DMS114 treated with DMSO at 0.1 percent for 48 hours (cell line): ENCODE data around the gene DUS2.

Source experiments
- DNase-seq: peaks from one replicate; lab custom pipeline; 2025; ENCODE audit not compliant: unreplicated experiment; lab: John Stamatoyannopoulos, UW

Gene DUS2

DNA sequence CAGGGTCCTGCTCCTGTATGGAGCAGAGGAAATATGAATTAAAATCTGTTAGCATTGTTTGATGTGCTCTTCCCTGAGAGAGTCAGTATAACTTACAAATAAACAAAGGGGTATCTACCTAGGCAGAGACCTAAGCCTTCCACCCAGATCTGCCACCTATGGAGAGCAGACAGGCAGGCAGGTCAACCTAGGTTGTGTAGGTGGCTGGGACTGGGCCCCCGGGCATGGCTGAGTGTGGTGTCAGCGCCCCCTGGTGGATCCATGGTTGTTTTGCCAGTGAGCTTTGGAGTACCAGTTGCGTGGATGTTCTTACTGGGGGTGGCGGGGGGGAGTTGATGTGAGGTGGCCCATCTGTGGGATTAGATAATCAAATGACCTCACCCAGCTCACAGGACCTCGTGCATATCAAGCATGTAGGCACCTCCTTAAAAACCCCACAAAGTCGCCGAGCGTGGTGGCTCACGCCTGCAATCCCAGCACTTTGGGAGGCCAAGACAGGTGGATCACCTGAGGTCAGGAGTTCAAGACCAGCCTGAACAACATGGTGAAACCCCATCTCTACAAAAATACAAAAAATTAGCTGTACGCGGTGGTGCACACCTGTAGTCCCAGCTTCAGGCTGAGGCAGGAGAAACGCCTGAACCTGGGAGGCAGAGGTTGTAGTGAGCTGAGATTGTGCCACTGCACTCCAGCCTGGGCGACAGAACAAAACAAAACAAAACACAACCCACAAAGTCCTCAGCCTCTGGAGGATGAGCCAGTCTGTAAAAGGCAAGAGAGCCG lies 17.6 kb downstream of the DUS2 start:
- peak; percentile 44 for DNase-seq

DNA sequence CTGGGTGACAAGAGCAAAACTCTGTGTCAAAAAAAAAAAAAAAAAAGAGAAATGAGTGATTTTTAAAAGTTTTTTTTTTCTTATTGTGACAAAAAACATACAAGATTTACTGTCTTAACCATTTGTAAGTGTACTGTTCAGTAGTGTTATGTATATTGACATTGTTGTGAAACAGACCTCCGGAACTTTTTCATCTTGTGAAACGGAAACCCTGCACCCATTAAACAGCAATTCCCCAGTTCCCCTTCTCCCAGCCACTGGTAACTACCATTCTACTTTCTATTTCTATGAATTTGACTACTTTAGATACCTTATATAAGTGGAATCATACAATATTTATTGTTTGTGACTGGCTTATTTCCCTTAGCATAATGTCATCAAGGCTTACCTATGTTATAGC lies 18.7 kb downstream of the DUS2 start:
- no peak for DNase-seq

DNA sequence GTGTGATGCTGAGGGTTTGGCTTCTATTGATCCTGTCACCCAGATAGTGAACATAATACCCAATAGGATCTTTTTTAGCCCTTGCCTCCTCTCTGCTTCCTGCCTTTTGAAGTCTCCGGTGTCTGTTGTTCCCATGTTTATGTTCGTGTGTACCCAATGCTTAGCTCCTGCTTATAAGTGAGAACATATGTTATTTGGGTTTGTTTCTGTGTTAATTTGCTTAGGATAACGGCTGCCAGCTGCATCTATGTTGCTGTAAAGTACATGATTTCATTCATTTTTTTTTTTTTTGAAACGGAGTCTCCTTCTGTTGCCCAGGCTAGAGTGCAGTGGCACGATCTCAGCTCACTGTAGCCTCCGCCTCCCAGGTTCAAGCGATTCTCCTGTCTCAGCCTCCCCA lies 23.0 kb downstream of the DUS2 start:
- DNase-seq = no peak

DNA sequence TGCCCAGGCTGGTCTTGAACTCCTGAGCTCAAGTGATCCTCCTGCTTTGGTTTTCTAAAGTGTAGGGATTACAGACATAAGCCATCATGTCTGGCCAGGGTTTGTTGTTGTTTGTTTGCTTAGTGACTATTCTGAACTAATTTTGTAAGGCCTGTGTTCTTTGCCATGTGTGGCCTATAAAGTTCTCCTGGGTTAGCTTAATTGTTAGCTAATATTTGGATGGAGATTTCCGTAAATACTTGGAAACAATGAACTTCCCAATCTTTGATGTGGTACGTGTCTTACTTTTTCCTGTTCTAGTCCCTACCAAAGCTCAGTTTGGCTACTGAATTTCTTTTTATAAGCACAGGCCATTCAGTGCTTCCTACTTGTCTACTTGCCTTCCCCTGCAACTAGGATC lies 24.9 kb downstream of the DUS2 start:
- no peak for DNase-seq

DNA sequence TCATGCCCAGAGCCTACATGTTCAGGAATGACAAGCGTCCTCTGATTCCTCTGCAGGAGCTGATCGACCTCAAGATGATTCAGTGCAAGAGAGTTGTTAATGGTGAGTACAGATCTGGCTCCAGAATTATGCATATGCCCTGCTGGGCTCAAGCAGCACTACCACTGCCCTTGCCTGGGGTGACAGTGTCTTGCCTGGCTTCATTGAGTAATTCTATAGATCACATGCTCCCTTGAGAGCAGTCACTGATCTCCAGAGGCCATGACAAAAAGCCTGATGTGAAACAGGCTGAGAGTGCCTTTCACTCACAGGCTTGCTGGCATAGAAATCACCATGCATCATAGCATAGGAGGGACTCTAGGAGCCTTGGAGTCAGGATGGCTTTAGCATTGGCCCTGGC lies 26.4 kb downstream of the DUS2 start:
- DNase-seq = no peak

DNA sequence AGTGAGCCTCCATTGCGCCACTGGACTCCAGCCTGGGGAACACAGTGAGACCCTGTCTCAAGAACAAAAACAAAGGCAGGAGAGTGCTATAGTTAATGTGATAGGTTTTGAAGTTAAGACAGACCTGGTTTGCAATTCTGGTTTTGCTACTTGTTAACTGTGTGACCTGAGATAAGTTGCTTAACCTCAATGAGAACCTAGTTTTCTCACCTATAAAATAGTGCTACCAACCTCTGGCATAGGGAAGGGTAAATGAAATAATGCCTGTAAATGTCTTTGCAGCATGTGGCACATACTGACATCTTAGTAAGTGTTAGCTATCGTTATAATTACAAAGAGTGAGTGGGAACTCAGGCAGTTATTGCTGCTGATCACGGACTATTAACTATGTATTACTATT lies 32.3 kb downstream of the DUS2 start:
- DNase-seq = no peak

DNA sequence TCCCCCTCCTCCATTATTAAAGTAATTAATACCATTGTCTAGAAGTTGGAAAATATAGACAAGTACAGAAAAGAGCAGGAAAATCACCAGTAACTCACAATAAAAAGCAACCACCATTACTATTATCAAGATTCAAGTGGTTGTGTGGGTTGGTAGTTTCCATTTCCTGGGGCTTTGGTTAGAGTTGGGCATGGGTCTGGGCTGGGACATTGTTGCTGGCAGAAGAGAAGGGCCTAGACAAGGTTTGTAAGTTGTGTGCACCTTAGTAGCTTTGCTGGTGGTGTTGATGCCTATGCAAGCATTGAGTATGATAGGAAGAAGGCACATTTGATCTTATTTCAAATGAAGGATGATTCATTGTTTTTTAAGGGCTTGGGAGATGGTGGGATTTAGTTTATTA lies 36.7 kb downstream of the DUS2 start:
- no peak for DNase-seq

DNA sequence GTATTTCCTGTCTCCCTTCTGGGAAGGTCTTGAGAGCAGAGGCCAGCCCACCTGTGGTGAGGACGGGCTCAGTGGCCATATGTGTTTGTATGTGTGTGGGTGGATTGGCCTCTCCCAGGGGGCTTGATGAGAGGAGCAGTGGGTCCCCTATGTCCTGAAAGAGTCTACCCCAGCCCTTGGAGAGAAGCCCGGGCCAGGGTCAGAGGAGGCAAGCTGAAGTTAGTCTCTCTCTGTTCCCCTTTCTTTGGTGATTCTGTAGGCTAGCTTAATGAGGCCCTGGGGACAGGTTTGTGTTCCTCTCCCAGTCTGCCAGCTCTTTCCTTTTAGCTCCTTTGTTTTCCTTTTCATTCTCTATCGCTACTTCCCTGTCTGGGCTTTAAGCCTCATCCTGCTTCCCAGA lies 38.3 kb downstream of the DUS2 start:
- DNase-seq = no peak

DNA sequence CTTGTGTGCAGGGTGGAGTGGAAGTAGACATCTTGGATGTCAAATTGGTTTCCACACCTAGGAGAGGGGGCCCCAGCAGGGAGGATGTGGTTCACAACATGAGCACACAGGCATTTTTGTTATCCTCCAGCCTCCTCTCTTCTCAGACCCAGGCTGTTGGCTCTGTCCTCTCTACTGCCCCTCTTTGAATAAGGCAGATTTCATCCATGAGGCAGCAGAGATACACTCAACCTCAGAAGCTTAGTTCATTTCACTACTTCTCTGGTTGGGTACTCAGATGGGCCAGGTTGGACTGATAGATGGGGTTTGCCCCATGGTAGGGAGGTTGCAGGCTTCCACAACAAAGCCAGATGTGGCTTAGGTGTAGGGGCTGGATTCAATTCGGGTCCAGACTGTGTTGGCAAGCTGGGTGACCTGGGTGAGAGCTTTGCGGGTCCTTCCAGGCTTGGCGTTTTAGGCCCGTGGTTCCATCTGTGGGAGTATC lies 39.9 kb downstream of the DUS2 start:
- no peak for DNase-seq

DNA sequence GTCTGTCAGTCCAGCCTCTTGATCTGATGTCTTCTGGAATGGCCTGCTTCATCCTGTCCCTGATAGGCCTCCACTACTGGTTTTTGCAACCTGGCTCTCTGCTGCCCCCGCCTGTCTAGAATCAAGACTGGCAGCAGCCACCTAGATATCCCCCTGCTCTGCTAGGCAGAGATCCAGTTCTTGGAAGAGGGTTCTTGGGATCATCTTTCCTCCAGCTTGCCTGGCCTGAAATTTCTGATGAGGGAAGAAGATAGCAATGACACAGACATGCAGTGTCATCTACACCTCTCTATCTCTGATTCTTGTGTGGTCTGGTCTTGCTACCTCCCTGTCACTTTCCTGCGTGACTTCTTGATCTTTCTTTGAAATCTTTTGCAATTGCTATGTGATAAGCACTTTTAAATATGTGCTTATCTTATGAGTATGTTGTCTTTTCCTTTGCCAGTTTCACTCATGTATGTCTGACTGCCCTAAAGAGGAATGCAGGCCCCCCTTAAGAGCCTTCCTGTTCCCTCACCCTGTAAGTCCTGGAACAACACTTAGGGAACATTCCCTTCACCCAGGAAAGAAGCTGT lies 41.8 kb downstream of the DUS2 start:
- DNase-seq = peak; percentile 37

DNA sequence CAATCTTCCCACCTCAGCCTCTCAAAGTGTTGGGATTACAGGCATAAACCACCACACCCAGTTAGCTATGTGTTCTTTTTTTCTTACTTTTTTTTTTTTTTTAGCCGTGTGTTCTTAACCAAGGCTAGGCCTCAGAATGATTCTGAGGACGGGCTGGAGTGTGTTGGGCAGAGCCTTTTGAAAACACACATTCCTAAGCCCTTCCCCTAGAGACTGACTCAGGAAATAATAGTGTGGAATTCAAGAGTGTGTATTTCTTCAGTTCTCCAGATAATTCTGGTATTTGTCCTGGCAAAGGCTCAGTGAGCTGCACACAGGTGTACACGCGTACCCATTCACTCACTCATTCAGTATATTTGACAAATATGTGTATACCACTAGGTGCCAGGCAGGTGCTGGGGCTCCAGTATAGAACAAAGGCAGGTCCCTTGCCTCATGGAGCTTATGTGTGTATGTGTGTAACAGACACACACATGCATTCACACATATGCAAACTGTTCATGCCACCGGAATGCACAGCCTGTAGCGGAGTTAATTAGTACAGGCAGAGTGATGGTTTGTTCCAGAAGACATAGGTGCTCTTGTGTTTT lies 42.7 kb downstream of the DUS2 start:
- no peak for DNase-seq

DNA sequence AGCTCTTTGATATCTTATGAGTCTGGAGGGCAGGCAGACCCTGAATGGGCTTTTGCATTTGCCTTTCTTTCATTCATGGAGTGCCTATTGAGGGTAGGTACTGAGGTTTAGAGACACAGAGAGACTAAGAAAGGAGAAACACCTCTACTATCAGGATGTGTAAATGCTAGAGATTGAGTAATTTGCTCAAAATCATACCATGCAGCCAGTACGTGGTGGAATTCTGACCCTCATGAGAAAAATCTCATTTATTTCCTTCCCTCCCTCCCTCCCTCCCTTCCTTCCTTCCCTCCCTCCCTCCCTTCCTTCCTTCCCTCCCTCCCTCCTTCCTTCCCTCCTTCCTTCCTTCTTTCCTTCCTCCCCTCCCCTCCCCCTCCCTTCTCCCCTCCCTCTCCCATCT lies 43.7 kb downstream of the DUS2 start:
- no peak for DNase-seq

DNA sequence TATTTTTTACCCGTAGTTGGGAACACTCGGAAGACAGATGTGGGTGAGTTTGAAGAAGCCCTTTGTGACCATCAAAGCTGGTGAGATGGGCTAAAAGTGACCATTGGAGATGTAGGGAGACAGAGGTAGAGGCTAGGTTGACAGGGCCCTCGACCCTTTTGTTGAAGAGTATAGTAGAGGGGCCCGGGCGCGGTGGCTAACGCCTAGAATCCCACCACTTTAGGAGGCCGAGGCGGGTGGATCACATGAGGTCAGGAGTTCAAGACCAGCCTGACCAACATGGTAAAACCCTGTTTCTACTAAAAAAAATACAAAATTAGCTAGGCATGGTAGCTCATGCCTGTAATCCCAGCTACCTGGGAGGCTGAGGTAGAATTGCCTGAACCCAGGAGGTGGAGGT lies 45.8 kb downstream of the DUS2 start:
- DNase-seq = no peak

DNA sequence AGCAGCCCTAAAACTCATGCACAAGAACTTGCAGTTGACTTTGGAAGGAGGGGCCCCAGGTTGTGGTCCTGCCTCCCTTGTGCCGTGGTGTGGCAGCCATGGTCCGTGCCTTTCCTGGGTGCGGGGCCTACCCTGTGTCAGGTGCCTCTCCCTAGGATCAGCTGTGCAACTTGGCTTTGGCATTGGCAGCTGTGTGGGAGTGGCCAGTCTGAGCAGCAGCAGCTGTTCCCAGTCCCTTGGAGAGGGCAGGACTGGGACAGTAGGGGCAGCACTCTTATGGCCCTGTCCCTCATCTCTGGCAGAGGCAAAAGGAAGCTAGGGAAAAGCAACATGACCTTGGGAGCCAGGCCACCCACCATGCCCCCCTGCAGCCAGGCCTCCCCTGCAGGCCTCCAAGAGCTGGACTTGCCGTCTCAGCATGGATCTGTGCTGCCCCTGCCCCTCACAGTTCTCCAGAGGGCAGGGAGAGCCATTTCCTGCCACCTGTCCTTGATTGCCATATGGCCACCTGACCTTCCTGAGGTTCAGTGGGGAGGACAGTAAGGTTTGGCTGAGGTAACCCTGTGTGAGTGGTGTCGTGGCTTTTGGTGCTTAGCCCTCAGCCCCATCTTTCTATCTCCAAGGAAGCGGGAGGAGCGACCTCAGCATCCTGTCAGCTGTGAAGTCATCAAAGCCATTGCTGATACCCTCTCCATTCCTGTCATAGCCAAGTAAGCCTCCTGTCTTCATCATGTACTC lies 46.6 kb downstream of the DUS2 start:
- DNase-seq = no peak

DNA sequence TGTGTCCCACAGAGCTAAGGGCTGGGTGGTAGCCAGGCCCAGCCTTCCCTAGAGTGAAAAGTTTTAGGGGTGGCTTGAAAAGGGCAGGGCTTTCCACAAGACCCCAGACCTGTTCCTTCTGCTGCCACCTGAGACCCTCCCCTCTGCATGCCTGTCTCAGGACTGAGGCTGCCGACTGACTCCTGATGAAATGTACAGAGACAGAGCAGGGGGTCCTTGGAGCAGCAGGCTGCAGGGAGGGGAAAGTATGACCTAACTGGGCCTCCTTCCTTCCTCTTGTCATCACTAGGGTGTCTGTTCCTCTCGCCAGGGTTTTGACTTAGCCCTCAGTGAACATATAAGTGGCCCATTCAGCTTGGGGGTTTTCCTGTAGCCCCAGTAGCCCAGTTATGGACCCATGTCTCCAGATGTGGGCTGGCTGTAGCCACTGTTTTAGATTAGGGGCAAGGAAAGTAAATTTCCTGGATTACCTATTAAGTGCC lies 47.2 kb downstream of the DUS2 start:
- DNase-seq = no peak

DNA sequence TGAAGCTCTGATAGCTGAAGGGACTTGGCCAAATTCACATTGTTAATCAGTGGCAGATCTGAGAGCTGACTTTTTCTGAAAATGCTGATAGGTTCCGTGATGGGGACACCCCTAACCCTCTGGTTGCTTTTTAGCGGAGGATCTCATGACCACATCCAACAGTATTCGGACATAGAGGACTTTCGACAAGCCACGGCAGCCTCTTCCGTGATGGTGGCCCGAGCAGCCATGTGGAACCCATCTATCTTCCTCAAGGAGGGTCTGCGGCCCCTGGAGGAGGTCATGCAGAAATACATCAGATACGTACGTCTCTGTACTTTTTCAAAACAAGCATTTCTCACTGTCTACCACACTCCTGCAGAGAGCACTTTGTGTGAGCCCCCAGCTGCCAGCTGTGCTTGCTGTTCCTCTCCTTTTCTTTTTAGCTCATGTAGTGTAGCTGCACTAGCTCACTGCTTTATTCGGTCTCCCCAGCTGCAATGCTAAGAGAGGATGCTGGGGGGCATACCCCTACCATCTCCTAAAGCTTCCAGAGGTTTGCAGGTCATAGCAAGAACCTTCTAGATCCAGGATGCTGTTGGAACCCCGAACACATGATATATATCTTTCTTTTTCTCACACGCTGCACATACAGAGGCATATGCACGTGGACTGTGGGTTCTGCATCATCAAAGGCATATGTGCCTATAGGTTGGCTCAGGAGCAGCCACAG lies 47.9 kb downstream of the DUS2 start:
- DNase-seq = no peak

DNA sequence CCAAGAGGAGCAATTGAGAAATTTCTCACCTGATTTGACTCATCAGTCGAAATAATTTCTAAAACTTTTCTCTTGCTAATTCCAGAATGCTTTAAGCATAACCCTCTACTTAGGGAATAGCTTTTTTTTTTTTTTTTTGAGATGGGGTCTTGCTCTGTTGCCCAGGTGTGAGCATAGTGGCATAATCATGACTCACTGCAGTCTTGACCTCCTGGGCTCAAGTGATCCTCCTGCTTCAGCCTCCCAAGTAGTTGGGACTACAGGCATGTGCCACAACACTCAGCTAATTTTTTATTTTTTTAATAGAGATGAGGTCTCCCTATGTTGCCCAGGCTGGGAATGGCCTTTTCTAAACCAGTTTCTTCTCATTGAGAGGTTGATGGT lies 48.4 kb downstream of the DUS2 start:
- no peak for DNase-seq

DNA sequence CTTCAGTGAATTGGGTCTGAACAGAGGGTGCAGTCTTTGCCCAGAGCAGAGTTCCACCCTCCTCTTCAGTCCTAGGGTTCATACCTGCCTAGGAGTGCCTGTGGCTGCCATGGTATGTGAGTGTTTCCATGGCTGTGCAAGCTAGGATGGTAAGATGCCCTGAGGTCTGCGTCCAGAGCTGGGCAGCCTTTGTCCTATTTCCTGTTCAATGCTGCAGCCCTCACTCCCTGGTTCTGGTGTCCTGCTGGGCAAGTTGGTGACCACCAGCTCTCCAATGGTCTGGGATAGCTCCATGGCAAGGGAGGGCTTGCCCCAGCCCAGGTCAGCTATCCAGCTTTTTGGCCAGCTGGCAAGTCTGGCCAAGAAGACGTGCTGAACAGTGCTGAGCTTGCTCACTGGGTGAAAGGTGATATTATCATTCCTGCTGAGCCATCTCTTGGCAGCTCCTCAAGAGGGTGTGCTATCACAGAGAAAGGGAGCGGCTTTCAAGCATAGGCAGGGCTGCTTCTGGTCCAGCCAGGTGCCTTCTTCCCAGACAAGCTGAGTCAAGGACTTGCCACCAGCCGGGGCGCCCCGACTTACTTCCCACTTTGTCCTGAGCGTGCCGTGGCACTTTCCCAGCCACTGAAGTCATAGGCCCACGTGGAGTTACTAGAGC lies 49.1 kb downstream of the DUS2 start:
- DNase-seq = no peak

DNA sequence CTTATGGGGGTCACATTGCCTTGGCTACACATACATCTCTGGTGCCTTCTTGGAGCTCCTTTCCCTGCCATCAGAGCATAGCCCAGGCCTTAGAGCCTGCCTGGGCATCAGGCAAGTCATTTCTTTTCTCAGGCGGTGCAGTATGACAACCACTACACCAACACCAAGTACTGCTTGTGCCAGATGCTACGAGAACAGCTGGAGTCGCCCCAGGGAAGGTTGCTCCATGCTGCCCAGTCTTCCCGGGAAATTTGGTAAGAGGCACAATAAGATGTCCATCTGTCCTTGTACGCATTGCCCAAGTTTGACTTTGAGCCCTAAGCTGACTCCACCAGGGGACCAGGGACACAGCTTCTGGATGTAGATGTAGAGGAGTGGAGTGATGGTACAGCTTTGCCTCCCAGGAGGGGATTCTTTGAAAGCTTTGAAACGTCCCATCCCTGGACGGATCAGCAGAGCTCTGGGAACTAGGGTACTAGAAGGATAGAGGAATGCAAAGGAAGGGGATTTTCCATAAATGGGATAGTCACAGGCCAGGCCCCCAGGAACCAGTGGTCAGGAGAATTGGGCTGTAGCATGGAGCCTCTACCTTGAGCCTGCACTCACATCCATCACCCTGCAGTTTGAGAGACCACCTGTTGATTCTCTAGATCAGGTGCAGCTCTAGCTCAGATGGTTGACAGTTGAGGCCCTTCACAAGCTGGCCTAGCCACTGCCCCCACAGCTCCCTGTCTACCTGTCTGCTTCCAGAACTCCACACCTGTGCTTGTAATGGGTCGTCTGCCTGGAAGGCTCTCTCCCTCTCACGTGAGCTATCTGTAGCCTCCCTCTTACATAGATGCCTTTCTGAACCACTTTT lies 51.0 kb downstream of the DUS2 start:
- no peak for DNase-seq
